ENCODE data around the gene GPAM. TPM values are rescaled to one million over a fixed set of nuclear protein-coding genes. Genes with fewer than 3 reads are reported as not detected.
A peak's percentile ranks its signal among the peaks of the same experiment; 100 is the strongest.

GPAM gene
- total RNA-seq, 2 experiments from 2014 or later, result 7.5 to 7.8 TPM

GRCh38 chr10:112148331-112148730, 35.2 kb downstream of the GPAM start:
- no peak overlapping the region for H3K27ac Mint-ChIP-seq
- no peak for ATAC-seq (ENCODE audit: low read depth)
- no peak for DNase-seq
- H3K4me3 Mint-ChIP-seq, result no peak overlapping the region
- no peaks in the 10 kb centered on the region for H3K9me3 Mint-ChIP-seq
- peaks cover 3% of the 10 kb centered on the region for H3K36me3 Mint-ChIP-seq
- POLR2A ChIA-PET, result interaction anchor here (0.6 kb wide), 1 partner anchor 173 kb away, joined by 3 read pairs; no protein-coding TSS in a partner anchor
- no peaks in the 10 kb centered on the region for H3K27me3 Mint-ChIP-seq
- no peaks in the 10 kb centered on the region for H3K4me1 Mint-ChIP-seq

- Mint-ChIP-seq H3K9me3 (no peaks in the 10 kb centered on the region), H3K27me3 (no peaks in the 10 kb centered on the region), H3K27ac (no peak overlapping the region), H3K4me1 (no peaks in the 10 kb centered on the region), H3K36me3 (no peaks in the 10 kb centered on the region), H3K4me3 (no peak overlapping the region)
- no peak for DNase-seq
- ATAC-seq (ENCODE audit: low read depth), result no peak
- POLR2A ChIA-PET, result no interaction called here
These were observed 36.8 kb downstream of the GPAM start for GRCh38 chr10:112146799-112147198.

- Mint-ChIP-seq H3K4me1 (no peaks in the 10 kb centered on the region), H3K27ac (no peak overlapping the region)
- POLR2A ChIA-PET, result no interaction called here
These were observed 38.3 kb downstream of the GPAM start for GRCh38 chr10:112145263-112145662.

GRCh38 chr10:112143420-112143819, 40.1 kb downstream of the GPAM start:
- DNase-seq (no peak), ATAC-seq (ENCODE audit: low read depth) (no peak)
- Mint-ChIP-seq H3K27ac (no peak overlapping the region), H3K27me3 (no peaks in the 10 kb centered on the region), H3K36me3 (no peaks in the 10 kb centered on the region), H3K4me1 (peaks cover 3% of the 10 kb centered on the region), H3K4me3 (no peak overlapping the region), H3K9me3 (no peaks in the 10 kb centered on the region)
- POLR2A ChIA-PET, result no interaction called here

More at GRCh38 chr10:112145263-112145662, 38.3 kb downstream of the GPAM start:
- H3K9me3 Mint-ChIP-seq, result no peaks in the 10 kb centered on the region
- no peak overlapping the region for H3K4me3 Mint-ChIP-seq
- no peaks in the 10 kb centered on the region for H3K36me3 Mint-ChIP-seq
- no peaks in the 10 kb centered on the region for H3K27me3 Mint-ChIP-seq
- ATAC-seq (ENCODE audit: low read depth) (no peak), DNase-seq (no peak)

GRCh38 chr10:112141292-112141691, 42.3 kb downstream of the GPAM start:
- H3K36me3 Mint-ChIP-seq, result no peaks in the 10 kb centered on the region
- H3K4me3 Mint-ChIP-seq, result no peak overlapping the region
- no peaks in the 10 kb centered on the region for H3K27me3 Mint-ChIP-seq
- ATAC-seq (ENCODE audit: low read depth) (no peak), DNase-seq (no peak)
- peaks cover 3% of the 10 kb centered on the region for H3K4me1 Mint-ChIP-seq
- no peaks in the 10 kb centered on the region for H3K9me3 Mint-ChIP-seq
- POLR2A ChIA-PET, result no interaction called here
- no peak overlapping the region for H3K27ac Mint-ChIP-seq

- Mint-ChIP-seq H3K4me1 (peaks cover 3% of the 10 kb centered on the region), H3K9me3 (no peaks in the 10 kb centered on the region), H3K27ac (no peak overlapping the region), H3K36me3 (no peaks in the 10 kb centered on the region), H3K4me3 (no peak overlapping the region), H3K27me3 (no peaks in the 10 kb centered on the region)
- ATAC-seq (ENCODE audit: low read depth) (peak; percentile 87), DNase-seq (peak; percentile 72)
- POLR2A ChIA-PET, result no interaction called here
These were observed 43.2 kb downstream of the GPAM start for GRCh38 chr10:112140110-112140970.

- no peaks in the 10 kb centered on the region for H3K27me3 Mint-ChIP-seq
These were observed 44.4 kb downstream of the GPAM start for GRCh38 chr10:112139176-112139575.

GRCh38 chr10:112137154-112137987, 46.2 kb downstream of the GPAM start:
- peaks cover 3% of the 10 kb centered on the region for H3K4me1 Mint-ChIP-seq
- H3K9me3 Mint-ChIP-seq, result no peaks in the 10 kb centered on the region
- POLR2A ChIA-PET, result no interaction called here
- H3K4me3 Mint-ChIP-seq, result no peak overlapping the region
- H3K27ac Mint-ChIP-seq, result no peak overlapping the region
- no peaks in the 10 kb centered on the region for H3K27me3 Mint-ChIP-seq
- ATAC-seq (ENCODE audit: low read depth) (peak; percentile 63), DNase-seq (peak; percentile 73)
- H3K36me3 Mint-ChIP-seq, result no peaks in the 10 kb centered on the region

More at GRCh38 chr10:112139176-112139575, 44.4 kb downstream of the GPAM start:
- Mint-ChIP-seq H3K9me3 (no peaks in the 10 kb centered on the region), H3K4me3 (no peak overlapping the region), H3K27ac (no peak overlapping the region), H3K36me3 (no peaks in the 10 kb centered on the region), H3K4me1 (peaks cover 3% of the 10 kb centered on the region)
- no peak for ATAC-seq (ENCODE audit: low read depth)
- DNase-seq, result no peak
- POLR2A ChIA-PET, result no interaction called here

GRCh38 chr10:112136486-112137153, 46.9 kb downstream of the GPAM start:
- H3K4me3 Mint-ChIP-seq, result no peak overlapping the region
- ATAC-seq (ENCODE audit: low read depth) (no peak), DNase-seq (no peak)
- no peak overlapping the region for H3K27ac Mint-ChIP-seq
- no peaks in the 10 kb centered on the region for H3K36me3 Mint-ChIP-seq
- no peaks in the 10 kb centered on the region for H3K9me3 Mint-ChIP-seq
- H3K27me3 Mint-ChIP-seq, result no peaks in the 10 kb centered on the region
- peaks cover 3% of the 10 kb centered on the region for H3K4me1 Mint-ChIP-seq
- POLR2A ChIA-PET, result no interaction called here

- H3K27me3 Mint-ChIP-seq, result no peaks in the 10 kb centered on the region
- DNase-seq, result no peak
- no peak overlapping the region for H3K27ac Mint-ChIP-seq
- no peak overlapping the region for H3K4me3 Mint-ChIP-seq
- no peak for ATAC-seq (ENCODE audit: low read depth)
- POLR2A ChIA-PET, result no interaction called here
- no peaks in the 10 kb centered on the region for H3K36me3 Mint-ChIP-seq
- peaks cover 3% of the 10 kb centered on the region for H3K4me1 Mint-ChIP-seq
- H3K9me3 Mint-ChIP-seq, result no peaks in the 10 kb centered on the region
These were observed 48.0 kb downstream of the GPAM start for GRCh38 chr10:112135604-112136003.

GRCh38 chr10:112132435-112132834, 51.1 kb downstream of the GPAM start:
- Mint-ChIP-seq H3K27ac (no peak overlapping the region), H3K4me1 (no peaks in the 10 kb centered on the region), H3K27me3 (no peaks in the 10 kb centered on the region), H3K36me3 (no peaks in the 10 kb centered on the region), H3K9me3 (no peaks in the 10 kb centered on the region), H3K4me3 (no peak overlapping the region)
- DNase-seq (no peak), ATAC-seq (ENCODE audit: low read depth) (no peak)
- POLR2A ChIA-PET, result no interaction called here

GRCh38 chr10:112131996-112132395, 51.6 kb downstream of the GPAM start:
- Mint-ChIP-seq H3K9me3 (no peaks in the 10 kb centered on the region), H3K36me3 (no peaks in the 10 kb centered on the region), H3K4me3 (no peak overlapping the region), H3K4me1 (no peaks in the 10 kb centered on the region), H3K27ac (no peak overlapping the region), H3K27me3 (no peaks in the 10 kb centered on the region)
- no peak for DNase-seq
- POLR2A ChIA-PET, result no interaction called here
- ATAC-seq (ENCODE audit: low read depth), result no peak

- Mint-ChIP-seq H3K9me3 (no peaks in the 10 kb centered on the region), H3K4me3 (no peak overlapping the region), H3K27ac (no peak overlapping the region), H3K36me3 (no peaks in the 10 kb centered on the region), H3K4me1 (no peaks in the 10 kb centered on the region), H3K27me3 (peaks cover 1% of the 10 kb centered on the region)
- POLR2A ChIA-PET, result no interaction called here
- DNase-seq, result no peak
- ATAC-seq (ENCODE audit: low read depth), result no peak
These were observed 52.2 kb downstream of the GPAM start for GRCh38 chr10:112131346-112131745.

Measured in activated naive CD8-positive, alpha-beta T cell treated with anti-CD3 and anti-CD28 coated beads, Interleukin-2, amount 10 ng/mL, durations not matched to agents 7 days and 5 days (primary cell).